ENCODE measurements around the gene CSNK2A3. TPM values are rescaled to one million over a fixed set of nuclear protein-coding genes. Genes with fewer than 3 reads are reported as not detected.

Gene CSNK2A3
- total RNA-seq, 1 donor from 2014 or later: 1.2 TPM

DNA sequence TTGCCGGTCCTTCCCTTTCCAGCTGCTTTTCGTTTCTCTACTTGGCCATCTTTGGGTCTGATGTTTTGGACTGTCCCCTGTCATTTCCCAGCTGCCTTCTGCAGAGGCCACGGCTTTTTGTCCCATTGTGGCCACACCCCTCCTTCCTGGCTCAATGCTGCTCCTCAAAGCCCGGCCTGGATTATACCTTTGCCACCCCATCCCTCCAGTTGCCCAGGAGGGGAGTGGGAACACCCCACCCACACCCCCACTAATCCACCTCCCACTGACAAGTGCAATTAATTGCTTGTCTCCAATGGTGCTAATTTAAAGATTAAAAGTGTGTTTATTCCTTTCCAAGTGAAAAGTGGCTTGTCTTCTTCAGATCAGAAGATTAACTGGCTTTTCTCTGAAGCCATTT, 34.2 kb upstream of the CSNK2A3 start:
- Histone ChIP-seq H3K27ac (no peak overlapping the region), H3K36me3 (no peaks in the 10 kb centered on the region), H3K4me1 (peaks cover 10% of the 10 kb centered on the region), H3K27me3 (no peaks in the 10 kb centered on the region), H3K4me3 (no peak overlapping the region), H3K9me3 (no peaks in the 10 kb centered on the region)
- DNase-seq (ENCODE audit: extremely low spot score in 2 of 2): no peak
- no peak for TF ChIP-seq POLR2AphosphoS5 (IDR thresholded peaks at IDR 0.05; ENCODE audit: insufficient read depth in 1 of 2, low read depth in 1 of 2)
- TF ChIP-seq POLR2A (IDR thresholded peaks at IDR 0.05): no peak
- TF ChIP-seq, protein P1, sequence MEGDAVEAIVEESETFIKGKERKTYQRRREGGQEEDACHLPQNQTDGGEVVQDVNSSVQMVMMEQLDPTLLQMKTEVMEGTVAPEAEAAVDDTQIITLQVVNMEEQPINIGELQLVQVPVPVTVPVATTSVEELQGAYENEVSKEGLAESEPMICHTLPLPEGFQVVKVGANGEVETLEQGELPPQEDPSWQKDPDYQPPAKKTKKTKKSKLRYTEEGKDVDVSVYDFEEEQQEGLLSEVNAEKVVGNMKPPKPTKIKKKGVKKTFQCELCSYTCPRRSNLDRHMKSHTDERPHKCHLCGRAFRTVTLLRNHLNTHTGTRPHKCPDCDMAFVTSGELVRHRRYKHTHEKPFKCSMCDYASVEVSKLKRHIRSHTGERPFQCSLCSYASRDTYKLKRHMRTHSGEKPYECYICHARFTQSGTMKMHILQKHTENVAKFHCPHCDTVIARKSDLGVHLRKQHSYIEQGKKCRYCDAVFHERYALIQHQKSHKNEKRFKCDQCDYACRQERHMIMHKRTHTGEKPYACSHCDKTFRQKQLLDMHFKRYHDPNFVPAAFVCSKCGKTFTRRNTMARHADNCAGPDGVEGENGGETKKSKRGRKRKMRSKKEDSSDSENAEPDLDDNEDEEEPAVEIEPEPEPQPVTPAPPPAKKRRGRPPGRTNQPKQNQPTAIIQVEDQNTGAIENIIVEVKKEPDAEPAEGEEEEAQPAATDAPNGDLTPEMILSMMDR (IDR thresholded peaks at IDR 0.05): no peak
- intact Hi-C loops (cut with DNase I): no loop called here

DNA sequence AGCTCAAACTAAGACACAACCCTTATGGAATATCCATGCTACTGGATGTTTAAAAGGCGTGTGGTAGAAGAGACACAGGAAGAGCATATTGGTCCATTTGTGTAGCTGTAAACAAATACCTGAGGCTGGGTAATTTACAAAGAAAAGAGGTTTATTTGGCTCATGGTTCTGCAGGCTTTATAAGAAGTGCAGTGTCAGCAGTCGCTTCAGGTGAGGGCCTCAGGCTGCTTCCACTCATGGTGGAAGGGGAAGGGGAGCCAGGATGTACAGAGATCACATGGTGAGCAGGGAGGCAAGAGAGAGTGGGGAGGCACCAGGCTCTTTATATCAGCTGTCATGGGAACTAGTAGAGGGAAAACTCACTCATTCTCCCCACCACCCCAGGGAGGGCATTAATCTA, 31.8 kb upstream of the CSNK2A3 start:
- Histone ChIP-seq H3K9me3 (no peaks in the 10 kb centered on the region), H3K4me1 (no peaks in the 10 kb centered on the region), H3K36me3 (no peaks in the 10 kb centered on the region), H3K4me3 (no peak overlapping the region), H3K27me3 (no peaks in the 10 kb centered on the region), H3K27ac (no peak overlapping the region)
- intact Hi-C loops (cut with DNase I): no loop called here
- peak in 1 of 2 donors; percentile 31 for DNase-seq (ENCODE audit: extremely low spot score in 2 of 2)
- TF ChIP-seq POLR2A (IDR thresholded peaks at IDR 0.05): no peak

DNA sequence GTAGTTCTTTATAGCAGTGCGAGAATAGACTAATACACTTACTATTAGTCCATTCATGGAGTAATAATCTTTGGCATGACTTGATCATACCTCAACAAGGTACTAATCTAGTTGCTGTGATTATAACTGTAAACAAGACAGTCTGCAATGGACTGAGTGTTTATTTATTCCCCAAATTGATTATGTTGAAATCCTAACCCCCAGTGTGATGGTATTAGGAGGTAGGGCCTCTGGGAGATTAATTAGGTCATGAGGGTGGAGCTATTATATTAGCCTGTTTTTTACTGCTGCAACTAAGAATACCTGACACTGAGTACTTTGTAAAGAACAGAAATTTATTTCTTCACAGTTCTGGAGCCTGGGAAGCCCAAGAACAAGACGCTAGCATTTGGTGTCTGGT, 30.9 kb upstream of the CSNK2A3 start:
- Histone ChIP-seq H3K27me3 (no peaks in the 10 kb centered on the region), H3K36me3 (no peaks in the 10 kb centered on the region), H3K9me3 (no peaks in the 10 kb centered on the region), H3K4me1 (no peaks in the 10 kb centered on the region), H3K27ac (no peak overlapping the region), H3K4me3 (no peak overlapping the region)
- TF ChIP-seq POLR2AphosphoS5 (IDR thresholded peaks at IDR 0.05; ENCODE audit: insufficient read depth in 1 of 2, low read depth in 1 of 2) (no peak), POLR2A (IDR thresholded peaks at IDR 0.05) (no peak)
- TF ChIP-seq, protein P1 (IDR thresholded peaks at IDR 0.05): no peak
- DNase-seq (ENCODE audit: extremely low spot score in 2 of 2): no peak
- intact Hi-C loops (cut with DNase I): no loop called here

DNA sequence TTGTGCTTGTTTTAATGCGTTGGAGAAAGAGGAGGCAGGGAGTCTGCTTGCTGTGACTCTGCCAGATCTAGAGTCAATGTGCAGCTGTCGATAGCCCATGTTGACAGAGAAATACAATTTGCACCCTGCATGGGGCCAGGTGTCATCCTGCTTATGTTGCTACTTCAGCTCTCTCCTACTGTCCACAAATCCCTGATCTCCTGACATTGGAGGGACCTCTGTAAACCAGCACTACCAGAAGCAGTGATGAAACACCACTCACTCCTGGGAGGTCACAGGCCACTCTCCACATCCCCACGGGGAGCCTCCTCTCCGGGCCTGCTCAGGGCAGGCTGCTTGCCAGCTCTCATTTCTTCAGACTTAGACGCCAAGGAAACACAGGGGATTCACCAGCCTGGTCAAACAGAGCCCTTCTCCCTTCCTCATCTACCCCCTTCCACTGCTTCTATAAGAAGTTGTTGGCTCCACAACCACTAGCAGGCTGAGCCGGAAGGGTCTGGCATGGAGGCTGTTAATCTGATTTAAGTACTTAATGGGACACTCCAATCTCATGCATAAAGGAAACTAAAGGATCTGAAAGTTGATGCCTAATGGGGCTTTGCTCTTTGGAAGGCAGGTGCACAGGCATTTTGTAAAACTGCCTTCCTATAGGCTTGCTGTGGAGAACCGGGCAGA, 29.9 kb upstream of the CSNK2A3 start:
- Histone ChIP-seq H3K9me3 (no peaks in the 10 kb centered on the region), H3K27ac (no peak overlapping the region), H3K4me3 (no peak overlapping the region), H3K36me3 (no peaks in the 10 kb centered on the region), H3K4me1 (no peaks in the 10 kb centered on the region), H3K27me3 (no peaks in the 10 kb centered on the region)
- intact Hi-C loops (cut with DNase I): no loop called here
- no peak for TF ChIP-seq POLR2A (IDR thresholded peaks at IDR 0.05)
- TF ChIP-seq POLR2AphosphoS5 (IDR thresholded peaks at IDR 0.05; ENCODE audit: insufficient read depth in 1 of 2, low read depth in 1 of 2): no peak
- TF ChIP-seq, protein P1 (IDR thresholded peaks at IDR 0.05): no peak
- DNase-seq (ENCODE audit: extremely low spot score in 2 of 2): peak in 1 of 2 donors; percentile 40

DNA sequence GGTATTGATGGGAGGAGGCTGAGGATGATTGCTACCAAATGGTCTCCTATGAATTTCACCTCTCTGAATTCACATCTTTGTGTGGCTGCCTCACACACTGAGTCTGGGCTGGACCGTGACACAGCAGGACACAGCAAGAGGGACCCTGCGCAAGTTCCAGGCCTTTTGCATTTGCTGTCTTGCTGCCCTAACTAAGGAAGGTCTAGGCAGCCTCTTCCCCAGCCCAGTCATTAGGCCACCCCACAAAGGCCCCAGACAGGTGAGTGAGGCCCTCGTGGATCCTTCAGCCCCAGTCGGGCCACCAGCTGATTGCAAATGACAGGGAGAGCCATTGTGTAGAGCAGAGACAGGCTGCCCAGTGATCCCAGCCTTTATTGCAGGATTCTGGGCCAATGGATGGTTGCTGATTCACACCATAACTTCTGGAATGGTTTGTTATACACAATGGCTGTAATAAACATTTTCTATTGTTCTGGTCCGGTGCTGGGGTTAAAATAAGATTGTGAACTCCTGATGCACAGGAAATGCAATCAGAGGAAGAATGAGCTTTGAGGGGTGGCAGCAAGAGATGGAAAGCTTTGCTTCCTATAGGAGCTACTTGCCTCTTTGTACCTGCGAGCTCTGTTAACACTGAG, 28.5 kb upstream of the CSNK2A3 start:
- no peaks in the 10 kb centered on the region for H3K9me3 ChIP-seq
- no peaks in the 10 kb centered on the region for H3K27me3 ChIP-seq
- no peaks in the 10 kb centered on the region for H3K36me3 ChIP-seq
- H3K4me1 ChIP-seq: no peaks in the 10 kb centered on the region
- H3K27ac ChIP-seq: no peak overlapping the region
- intact Hi-C loops (cut with DNase I): no loop called here
- no peak overlapping the region for H3K4me3 ChIP-seq
- DNase-seq (ENCODE audit: extremely low spot score in 2 of 2): peak in 1 of 2 donors; percentile 72
- TF ChIP-seq POLR2AphosphoS5 (IDR thresholded peaks at IDR 0.05; ENCODE audit: insufficient read depth in 1 of 2, low read depth in 1 of 2) (no peak), POLR2A (IDR thresholded peaks at IDR 0.05) (no peak)
- TF ChIP-seq, protein P1 (IDR thresholded peaks at IDR 0.05): no peak
